HepG2 (cell line): ENCODE measurements around the gene METTL16. TPM values are rescaled to one million over a fixed set of nuclear protein-coding genes. Genes with fewer than 3 reads are reported as not detected.
A peak's percentile ranks its signal among the peaks of the same experiment; 100 is the strongest.

Experiments
- CREBL2 ChIP-seq: sonication (generic); formaldehyde crosslinking; IDR thresholded peaks from 2 replicates; pipeline ENCODE4 v1.8.1; 2023; ENCODE audit warnings: missing genetic modification reagents, mild to moderate bottlenecking, borderline replicate concordance
- FOXP1 ChIP-seq, 2 experiments: fragments of 450-650 bp in 1 of 2; IDR thresholded peaks; 2 replicates each; pipeline ENCODE4 v1.6.1; 2017 to 2018; ENCODE audit warnings: antibody characterized with exemption in 1 of 2
- HMGXB3 ChIP-seq: sonication (generic); formaldehyde crosslinking; IDR thresholded peaks from 2 replicates; pipeline ENCODE4 v1.4.0; 2020; ENCODE audit warnings: missing genetic modification reagents, borderline replicate concordance
- PBX2 ChIP-seq: IDR thresholded peaks from 2 replicates; pipeline ENCODE4 v1.6.1; 2016; ENCODE audit warnings: control low read depth
- TFDP1 ChIP-seq: IDR thresholded peaks from 2 replicates; pipeline ENCODE4 v1.6.1; 2016; ENCODE audit warnings: missing compliant biosample characterization, missing genetic modification reagents, borderline replicate concordance
- ZBTB37 ChIP-seq: sonication (generic); formaldehyde crosslinking; IDR thresholded peaks from 2 replicates; pipeline ENCODE4 v1.4.0; 2020; ENCODE audit warnings: mild to moderate bottlenecking, missing genetic modification reagents
- ZC3H4 ChIP-seq: sonication (generic); formaldehyde crosslinking; IDR thresholded peaks from 2 replicates; pipeline ENCODE4 v1.4.0; 2020; ENCODE audit warnings: missing genetic modification reagents, borderline replicate concordance
- ZMYM3 ChIP-seq: sonication (generic); formaldehyde crosslinking; IDR thresholded peaks from 2 replicates; pipeline ENCODE4 v1.5.1; 2020; ENCODE audit warnings: mild to moderate bottlenecking, missing genetic modification reagents
- ZNF296 ChIP-seq: sonication (generic); formaldehyde crosslinking; conservative IDR thresholded peaks from 2 replicates; pipeline ENCODE4 v1.5.0; 2020; ENCODE audit warnings: mild to moderate bottlenecking, missing genetic modification reagents
- ZNF441 ChIP-seq: sonication (generic); formaldehyde crosslinking; IDR thresholded peaks from 2 replicates; pipeline ENCODE4 v1.7.0; 2021; ENCODE audit warnings: missing genetic modification reagents, borderline replicate concordance
- ZNF576 ChIP-seq: sonication (generic); formaldehyde crosslinking; IDR thresholded peaks from 2 replicates; pipeline ENCODE4 v1.4.0; 2020; ENCODE audit warnings: mild to moderate bottlenecking, missing genetic modification reagents
- ZNF609 ChIP-seq: sonication (generic); formaldehyde crosslinking; IDR thresholded peaks from 2 replicates; pipeline ENCODE4 v1.4.0; 2020; ENCODE audit warnings: mild to moderate bottlenecking, missing genetic modification reagents, borderline replicate concordance
- polyA plus RNA-seq, 8 experiments: library from polyadenylated mRNA; depleted of rRNA in 3 of 8; stranded (reverse) in 7 of 8; unstranded in 1 of 8; fragments of >200 nt; fragmentation: Illumina TruSeq in 4 of 8; extraction: Trizol in 4 of 8; gene quantifications; 2 replicates each; pipeline versions ENCODE4 v1.2.1 to v1.2.3, GENCODE V29; 2011 to 2016; ENCODE audit warnings: low read depth in 4 of 8, missing spikeins in 1 of 8, mixed read lengths in 1 of 8; ENCODE audit not compliant: insufficient read depth in 1 of 8
- total RNA-seq, 5 experiments: library from RNA; depleted of rRNA; stranded (reverse); fragments of >200 nt; fragmentation: Illumina TruSeq; extraction: Trizol; gene quantifications; 2 replicates each; pipeline ENCODE4 v1.2.3, GENCODE V29; 2016; ENCODE audit warnings: low read depth in 1 of 5

METTL16 gene
- total and polyA plus RNA-seq, 2 of the 13 experiments (the other 11 are each of a cell fraction or from before 2014, with no cell fraction given) = 11.6 to 18.5 TPM

GRCh38 chr17:2511462-2512369 is at the start of gene METTL16 (continued):
- TF ChIP-seq PBX2 (CRISPR knock-in tag) = no peak
- TF ChIP-seq ZNF296 (CRISPR knock-in tag) = no peak
- TF ChIP-seq ZMYM3 (CRISPR knock-in tag) = no peak; the same call in 1 of the 2 replicates
- TF ChIP-seq HMGXB3 (CRISPR knock-in tag) = no peak
- no peak for TF ChIP-seq ZC3H4 (CRISPR knock-in tag)
- 0 out of 2 replicates have a peak, but pooled peaks have one; percentile 75 for TF ChIP-seq ZNF441 (CRISPR knock-in tag)
- TF ChIP-seq ZNF576 = no peak
- peak; percentile 45; the same call in 1 of the 2 replicates for TF ChIP-seq TFDP1 (CRISPR knock-in tag)
- TF ChIP-seq FOXP1 (IDR thresholded peaks at IDR 0.05) = no peak
- no peak for TF ChIP-seq FOXP1 (CRISPR knock-in tag; IDR thresholded peaks at IDR 0.05)
- TF ChIP-seq CREBL2 = no peak
- TF ChIP-seq ZNF609 = no peak
- TF ChIP-seq ZBTB37 (CRISPR knock-in tag) = no peak
